ENCODE results near the gene NUP50. TPM values are rescaled to one million over a fixed set of nuclear protein-coding genes. Genes with fewer than 3 reads are reported as not detected.

The NUP50 gene
- total RNA-seq, 1 donor from 2014 or later = 79.0 TPM

DNA sequence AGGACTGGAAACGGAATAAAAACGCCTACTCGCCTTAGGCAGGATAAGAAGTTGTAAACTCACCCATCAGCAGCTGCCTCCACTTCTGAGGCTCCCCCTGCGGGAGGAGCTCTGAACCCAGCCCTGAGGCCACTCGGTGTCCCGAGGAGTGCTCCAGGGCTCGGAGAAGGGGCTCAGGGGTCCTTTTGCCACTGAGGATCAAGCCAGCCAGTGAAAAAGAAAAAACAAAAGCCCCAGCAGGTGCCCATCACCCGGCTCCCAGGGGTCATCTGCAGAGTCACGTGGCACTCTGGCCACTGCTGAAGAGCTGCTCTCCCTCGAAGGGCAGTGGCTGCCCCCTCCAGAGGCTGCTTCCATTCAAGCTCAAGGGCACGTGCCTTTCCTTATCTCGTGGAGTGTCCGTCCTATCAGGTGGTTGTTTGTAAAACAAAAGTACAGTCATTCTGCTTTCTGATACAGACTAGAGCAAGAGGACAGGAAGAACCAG is 29.0 kb downstream of the NUP50 start:
- Mint-ChIP-seq H3K36me3 (ENCODE audit: unreplicated experiment) (no peaks in the 10 kb centered on the region), H3K4me3 (ENCODE audit: unreplicated experiment) (no peak overlapping the region), H3K27ac (ENCODE audit: unreplicated experiment) (no peak overlapping the region), H3K9me3 (ENCODE audit: unreplicated experiment) (peaks cover 1% of the 10 kb centered on the region), H3K4me1 (ENCODE audit: low read depth, unreplicated experiment) (peaks cover 11% of the 10 kb centered on the region), H3K27me3 (ENCODE audit: unreplicated experiment) (no peaks in the 10 kb centered on the region)
- no peak for DNase-seq
- TF ChIP-seq, protein P1, sequence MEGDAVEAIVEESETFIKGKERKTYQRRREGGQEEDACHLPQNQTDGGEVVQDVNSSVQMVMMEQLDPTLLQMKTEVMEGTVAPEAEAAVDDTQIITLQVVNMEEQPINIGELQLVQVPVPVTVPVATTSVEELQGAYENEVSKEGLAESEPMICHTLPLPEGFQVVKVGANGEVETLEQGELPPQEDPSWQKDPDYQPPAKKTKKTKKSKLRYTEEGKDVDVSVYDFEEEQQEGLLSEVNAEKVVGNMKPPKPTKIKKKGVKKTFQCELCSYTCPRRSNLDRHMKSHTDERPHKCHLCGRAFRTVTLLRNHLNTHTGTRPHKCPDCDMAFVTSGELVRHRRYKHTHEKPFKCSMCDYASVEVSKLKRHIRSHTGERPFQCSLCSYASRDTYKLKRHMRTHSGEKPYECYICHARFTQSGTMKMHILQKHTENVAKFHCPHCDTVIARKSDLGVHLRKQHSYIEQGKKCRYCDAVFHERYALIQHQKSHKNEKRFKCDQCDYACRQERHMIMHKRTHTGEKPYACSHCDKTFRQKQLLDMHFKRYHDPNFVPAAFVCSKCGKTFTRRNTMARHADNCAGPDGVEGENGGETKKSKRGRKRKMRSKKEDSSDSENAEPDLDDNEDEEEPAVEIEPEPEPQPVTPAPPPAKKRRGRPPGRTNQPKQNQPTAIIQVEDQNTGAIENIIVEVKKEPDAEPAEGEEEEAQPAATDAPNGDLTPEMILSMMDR (IDR thresholded peaks at IDR 0.05; ENCODE audit: partially characterized antibody, unreplicated experiment) = no peak

DNA sequence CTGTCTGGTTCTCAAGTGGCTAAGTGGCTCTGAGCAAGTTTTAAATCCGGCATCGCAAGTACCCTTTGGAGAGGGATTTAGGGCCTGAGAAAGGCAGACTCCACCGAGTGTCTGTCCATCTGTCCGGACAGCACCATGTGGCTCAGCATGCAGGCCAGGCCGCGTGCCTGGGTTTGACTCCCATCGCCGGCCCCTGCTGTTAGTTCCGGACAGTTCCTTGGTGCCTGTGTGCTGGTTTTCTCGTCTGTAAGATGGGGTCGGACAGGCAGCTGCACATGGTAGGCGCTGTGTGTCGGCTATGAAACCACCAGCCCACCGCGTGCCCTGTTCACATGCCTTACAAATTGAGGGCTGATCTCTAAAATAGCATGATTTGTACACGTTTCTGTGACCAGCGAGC is 31.0 kb downstream of the NUP50 start:
- DNase-seq = no peak
- no peaks in the 10 kb centered on the region for H3K36me3 Mint-ChIP-seq (ENCODE audit: unreplicated experiment)
- H3K27me3 Mint-ChIP-seq (ENCODE audit: unreplicated experiment) = peaks cover 3% of the 10 kb centered on the region
- no peak overlapping the region for H3K4me3 Mint-ChIP-seq (ENCODE audit: unreplicated experiment)
- H3K4me1 Mint-ChIP-seq (ENCODE audit: low read depth, unreplicated experiment) = peaks cover 15% of the 10 kb centered on the region
- H3K9me3 Mint-ChIP-seq (ENCODE audit: unreplicated experiment) = peaks cover 7% of the 10 kb centered on the region
- TF ChIP-seq, protein P1 (IDR thresholded peaks at IDR 0.05; ENCODE audit: partially characterized antibody, unreplicated experiment) = no peak
- H3K27ac Mint-ChIP-seq (ENCODE audit: unreplicated experiment) = no peak overlapping the region

DNA sequence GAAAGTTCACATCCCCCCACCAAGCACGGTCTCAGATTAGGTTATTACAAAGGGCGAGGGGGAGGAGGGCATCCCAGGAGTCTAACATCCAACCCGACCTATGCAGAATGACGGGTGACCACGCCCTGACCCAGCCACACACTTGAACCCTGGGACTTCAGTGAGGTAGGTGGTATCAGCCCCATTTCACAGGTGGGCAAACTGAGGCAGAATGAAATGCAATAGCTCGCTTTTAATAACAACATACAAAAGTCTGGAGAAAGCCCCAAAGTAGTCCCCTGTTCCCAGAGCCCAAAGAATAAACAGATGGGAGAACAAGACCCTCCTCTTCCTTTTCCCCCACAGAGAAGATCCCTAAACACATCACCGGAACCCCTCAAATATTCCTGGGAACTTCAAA is 31.9 kb downstream of the NUP50 start:
- H3K36me3 Mint-ChIP-seq (ENCODE audit: unreplicated experiment) = no peaks in the 10 kb centered on the region
- peaks cover 4% of the 10 kb centered on the region for H3K27me3 Mint-ChIP-seq (ENCODE audit: unreplicated experiment)
- H3K4me3 Mint-ChIP-seq (ENCODE audit: unreplicated experiment) = no peak overlapping the region
- H3K4me1 Mint-ChIP-seq (ENCODE audit: low read depth, unreplicated experiment) = peaks cover 19% of the 10 kb centered on the region
- TF ChIP-seq, protein P1 (IDR thresholded peaks at IDR 0.05; ENCODE audit: partially characterized antibody, unreplicated experiment) = no peak
- no peak overlapping the region for H3K27ac Mint-ChIP-seq (ENCODE audit: unreplicated experiment)
- peaks cover 7% of the 10 kb centered on the region for H3K9me3 Mint-ChIP-seq (ENCODE audit: unreplicated experiment)
- DNase-seq = no peak

DNA sequence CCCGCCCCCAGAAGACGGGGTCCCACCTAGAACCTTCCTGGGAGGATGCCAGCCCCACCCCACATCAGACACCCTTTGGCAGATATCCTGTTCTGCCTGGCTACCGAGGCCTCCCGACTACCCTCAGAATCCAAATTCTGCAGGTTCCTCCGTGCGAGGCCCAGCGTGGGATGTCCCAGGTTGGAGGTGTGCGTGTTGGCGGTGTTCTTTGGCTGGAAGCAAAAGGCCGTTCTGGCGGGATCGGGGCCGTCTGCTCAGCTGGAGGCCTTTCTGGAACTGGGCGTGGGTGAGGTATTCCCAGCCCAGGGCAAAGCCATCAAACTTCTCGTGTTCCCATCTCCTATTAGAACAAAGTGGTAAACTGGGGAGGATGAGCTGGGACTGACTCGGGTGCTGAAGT is 32.6 kb downstream of the NUP50 start:
- H3K9me3 Mint-ChIP-seq (ENCODE audit: unreplicated experiment) = peaks cover 7% of the 10 kb centered on the region

DNA sequence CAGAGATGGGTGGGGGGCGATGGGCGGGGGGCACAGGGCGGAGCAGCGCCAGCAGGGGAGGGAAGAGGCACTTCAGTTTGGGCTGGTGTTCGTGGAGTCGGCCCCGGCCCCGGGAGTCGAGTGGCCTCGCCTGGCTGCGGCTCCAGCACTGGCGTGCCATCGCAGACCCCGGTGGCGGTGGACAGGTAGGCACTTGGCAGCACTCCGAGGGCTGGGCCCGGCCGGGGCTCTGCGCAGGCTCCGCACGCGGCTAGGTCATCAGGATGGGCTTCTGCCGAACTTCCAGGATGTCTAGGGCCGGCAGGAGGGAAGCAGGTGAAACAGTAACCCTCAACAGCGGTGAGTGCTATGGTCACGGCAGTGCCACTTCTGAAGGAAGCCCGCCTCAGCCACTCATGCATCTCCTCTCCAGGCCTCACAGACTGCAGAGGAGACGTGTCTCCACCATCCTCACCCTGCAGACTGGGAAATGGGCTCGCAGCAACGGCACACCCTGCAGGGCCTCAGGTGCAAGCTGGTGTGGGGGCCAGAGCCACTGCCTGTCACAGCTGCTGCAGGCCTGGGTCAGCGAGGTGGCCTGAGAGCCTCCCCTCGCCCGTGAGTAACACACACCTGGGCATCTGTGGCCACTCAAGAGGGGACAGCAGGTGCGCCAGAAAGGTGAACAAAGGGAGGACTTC is 33.3 kb downstream of the NUP50 start:
- TF ChIP-seq, protein P1 (IDR thresholded peaks at IDR 0.05; ENCODE audit: partially characterized antibody, unreplicated experiment) = no peak
- DNase-seq = no peak
- H3K9me3 Mint-ChIP-seq (ENCODE audit: unreplicated experiment) = peaks cover 10% of the 10 kb centered on the region
- H3K27ac Mint-ChIP-seq (ENCODE audit: unreplicated experiment) = no peak overlapping the region
- peaks cover 6% of the 10 kb centered on the region for H3K27me3 Mint-ChIP-seq (ENCODE audit: unreplicated experiment)
- H3K4me1 Mint-ChIP-seq (ENCODE audit: low read depth, unreplicated experiment) = peaks cover 31% of the 10 kb centered on the region
- H3K4me3 Mint-ChIP-seq (ENCODE audit: unreplicated experiment) = no peak overlapping the region
- H3K36me3 Mint-ChIP-seq (ENCODE audit: unreplicated experiment) = no peaks in the 10 kb centered on the region

More for the DNA sequence above, 32.6 kb downstream of the NUP50 start:
- no peak for DNase-seq
- no peak overlapping the region for H3K4me3 Mint-ChIP-seq (ENCODE audit: unreplicated experiment)
- H3K36me3 Mint-ChIP-seq (ENCODE audit: unreplicated experiment) = no peaks in the 10 kb centered on the region
- H3K27me3 Mint-ChIP-seq (ENCODE audit: unreplicated experiment) = peaks cover 5% of the 10 kb centered on the region
- H3K27ac Mint-ChIP-seq (ENCODE audit: unreplicated experiment) = no peak overlapping the region
- TF ChIP-seq, protein P1 (IDR thresholded peaks at IDR 0.05; ENCODE audit: partially characterized antibody, unreplicated experiment) = no peak
- H3K4me1 Mint-ChIP-seq (ENCODE audit: low read depth, unreplicated experiment) = peaks cover 24% of the 10 kb centered on the region
